Activated CD4-positive, alpha-beta T cell treated with anti-CD3 and anti-CD28 coated beads for 1 hour (primary cell): ENCODE results near the gene CHSY1.
"Not testable (repeated sequence)": the region's sequence is repeated elsewhere in the genome, so short reads cannot be mapped to it uniquely, and the experiment has no call there.

ENCODE experiments used
- DNase-seq: peaks from one replicate; pipeline ENCODE4 v3.0.0-alpha.2; 2020

Gene CHSY1

GRCh38 chr15:101244036-101244781 is 7.6 kb downstream of the CHSY1 start:
- no peak for DNase-seq

GRCh38 chr15:101243420-101243819 is 8.4 kb downstream of the CHSY1 start:
- DNase-seq, result no peak

- DNase-seq, result no peak
Measured at GRCh38 chr15:101242999-101243336, 8.9 kb downstream of the CHSY1 start.

- no peak for DNase-seq
Measured at GRCh38 chr15:101242160-101242998, 9.5 kb downstream of the CHSY1 start.

- DNase-seq, result no peak
Measured at GRCh38 chr15:101240358-101240757, 11.5 kb downstream of the CHSY1 start.

- no peak for DNase-seq
Measured at GRCh38 chr15:101239724-101240136, 12.1 kb downstream of the CHSY1 start.

GRCh38 chr15:101237251-101237650 is 14.6 kb downstream of the CHSY1 start:
- no peak for DNase-seq

GRCh38 chr15:101233651-101234280 is 18.1 kb downstream of the CHSY1 start:
- DNase-seq, result no peak

- no peak for DNase-seq
Measured at GRCh38 chr15:101232677-101233076, 19.2 kb downstream of the CHSY1 start.

GRCh38 chr15:101228313-101228712 is 23.5 kb downstream of the CHSY1 start:
- no peak for DNase-seq

- DNase-seq, result no peak
Measured at GRCh38 chr15:101225658-101226057, 26.2 kb downstream of the CHSY1 start.

- DNase-seq, result no peak
Measured at GRCh38 chr15:101221902-101222301, 29.9 kb downstream of the CHSY1 start.

- DNase-seq, result no peak
Measured at GRCh38 chr15:101220060-101220459, 31.8 kb downstream of the CHSY1 start.

GRCh38 chr15:101219441-101219840 is 32.4 kb downstream of the CHSY1 start:
- DNase-seq, result no peak

- DNase-seq, result no peak
Measured at GRCh38 chr15:101217446-101217845, 34.4 kb downstream of the CHSY1 start.

- DNase-seq, result no peak
Measured at GRCh38 chr15:101216100-101216499, 35.7 kb downstream of the CHSY1 start.

- DNase-seq, result no peak
Measured at GRCh38 chr15:101215681-101216080, 36.2 kb downstream of the CHSY1 start.

- not testable (repeated sequence) for DNase-seq
Measured at GRCh38 chr15:101214435-101215097, 37.3 kb downstream of the CHSY1 start.

- DNase-seq, result no peak
Measured at GRCh38 chr15:101213570-101213969, 38.3 kb downstream of the CHSY1 start.

- DNase-seq, result no peak
Measured at GRCh38 chr15:101213147-101213546, 38.7 kb downstream of the CHSY1 start.

- no peak for DNase-seq
Measured at GRCh38 chr15:101211897-101212296, 40.0 kb downstream of the CHSY1 start.

GRCh38 chr15:101210466-101210865 is 41.4 kb downstream of the CHSY1 start:
- no peak for DNase-seq

- no peak for DNase-seq
Measured at GRCh38 chr15:101210058-101210457, 41.8 kb downstream of the CHSY1 start.
